ENCODE measurements around the gene SOX6.

- TF ChIP-seq ZFX (IDR thresholded peaks at IDR 0.05; ENCODE audit: borderline replicate concordance) (no peak), CTCF (IDR thresholded peaks at IDR 0.05) (no peak)
These were observed 275.5 kb downstream of the SOX6 start for GRCh38 chr11:16080688-16081381.

Measured in 22Rv1 (cell line).